GM13976 (cell line): ENCODE results near the gene C4orf50.

Experiments used
- DNase-seq: peaks from one replicate; pipeline ENCODE4 v3.0.0; 2012; ENCODE audit warnings: low spot score
- in situ Hi-C: fragments of 300-500 bp; cut with MboI; formaldehyde crosslinking; loops from one replicate; pipeline ENCODE4 v1.12.0; 2022; ENCODE audit warnings: low sequenced_read_pairs, mixed read lengths, inconsistent platforms; ENCODE audit not compliant: unreplicated experiment
- TF ChIP-seq, protein P1 (sequence below): IDR thresholded peaks from 2 replicates; pipeline ENCODE4 v1.5.1; 2012; ENCODE audit warnings: borderline replicate concordance, mild to moderate bottlenecking; ENCODE audit not compliant: insufficient read depth; ENCODE audit errors: extremely low read depth, missing control alignments, control extremely low read depth

Gene C4orf50

DNA sequence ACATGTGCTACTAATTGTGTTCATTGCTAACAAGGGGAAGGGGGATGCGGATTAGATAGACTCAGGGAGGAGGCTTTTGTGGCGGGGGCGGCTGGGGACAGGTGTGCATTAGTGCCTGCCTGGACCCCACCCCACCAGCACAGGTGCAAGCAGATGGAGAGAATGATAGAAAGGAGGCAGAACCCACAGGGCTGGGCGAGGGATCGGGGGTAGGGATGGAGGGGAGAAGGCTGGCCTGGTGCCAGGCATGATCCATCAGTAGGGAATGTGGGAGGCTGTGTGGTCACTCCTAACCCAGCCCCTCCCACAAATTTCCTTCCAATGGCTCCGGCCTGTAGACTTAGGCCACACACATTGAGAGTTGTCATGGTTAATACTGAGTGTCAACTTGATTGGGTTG is 94.9 kb downstream of the C4orf50 start:
- in situ Hi-C loops = no loop called here
- TF ChIP-seq, protein P1, sequence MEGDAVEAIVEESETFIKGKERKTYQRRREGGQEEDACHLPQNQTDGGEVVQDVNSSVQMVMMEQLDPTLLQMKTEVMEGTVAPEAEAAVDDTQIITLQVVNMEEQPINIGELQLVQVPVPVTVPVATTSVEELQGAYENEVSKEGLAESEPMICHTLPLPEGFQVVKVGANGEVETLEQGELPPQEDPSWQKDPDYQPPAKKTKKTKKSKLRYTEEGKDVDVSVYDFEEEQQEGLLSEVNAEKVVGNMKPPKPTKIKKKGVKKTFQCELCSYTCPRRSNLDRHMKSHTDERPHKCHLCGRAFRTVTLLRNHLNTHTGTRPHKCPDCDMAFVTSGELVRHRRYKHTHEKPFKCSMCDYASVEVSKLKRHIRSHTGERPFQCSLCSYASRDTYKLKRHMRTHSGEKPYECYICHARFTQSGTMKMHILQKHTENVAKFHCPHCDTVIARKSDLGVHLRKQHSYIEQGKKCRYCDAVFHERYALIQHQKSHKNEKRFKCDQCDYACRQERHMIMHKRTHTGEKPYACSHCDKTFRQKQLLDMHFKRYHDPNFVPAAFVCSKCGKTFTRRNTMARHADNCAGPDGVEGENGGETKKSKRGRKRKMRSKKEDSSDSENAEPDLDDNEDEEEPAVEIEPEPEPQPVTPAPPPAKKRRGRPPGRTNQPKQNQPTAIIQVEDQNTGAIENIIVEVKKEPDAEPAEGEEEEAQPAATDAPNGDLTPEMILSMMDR = no peak
- DNase-seq = no peak

DNA sequence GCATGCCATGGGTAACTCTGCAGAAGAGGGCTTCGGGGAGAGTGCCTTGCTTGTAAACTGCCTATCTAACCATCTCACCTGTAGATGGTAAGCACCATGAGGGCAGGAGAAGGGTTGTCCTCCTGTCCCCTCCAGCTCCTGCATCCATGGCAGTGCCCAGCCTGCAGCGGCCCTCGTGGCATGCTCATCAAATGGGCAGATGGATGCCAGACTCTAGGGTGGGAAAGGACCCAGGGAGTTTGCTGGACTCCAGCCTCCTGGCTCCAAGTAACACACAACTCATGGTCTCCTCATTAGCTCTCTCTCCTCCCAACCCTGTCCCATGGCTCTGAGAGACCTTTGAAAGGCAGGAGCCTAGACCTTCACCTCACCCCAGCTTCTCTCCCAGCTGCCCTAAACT is 95.7 kb downstream of the C4orf50 start:
- TF ChIP-seq, protein P1 = no peak
- DNase-seq = no peak
- in situ Hi-C loops = no loop called here

DNA sequence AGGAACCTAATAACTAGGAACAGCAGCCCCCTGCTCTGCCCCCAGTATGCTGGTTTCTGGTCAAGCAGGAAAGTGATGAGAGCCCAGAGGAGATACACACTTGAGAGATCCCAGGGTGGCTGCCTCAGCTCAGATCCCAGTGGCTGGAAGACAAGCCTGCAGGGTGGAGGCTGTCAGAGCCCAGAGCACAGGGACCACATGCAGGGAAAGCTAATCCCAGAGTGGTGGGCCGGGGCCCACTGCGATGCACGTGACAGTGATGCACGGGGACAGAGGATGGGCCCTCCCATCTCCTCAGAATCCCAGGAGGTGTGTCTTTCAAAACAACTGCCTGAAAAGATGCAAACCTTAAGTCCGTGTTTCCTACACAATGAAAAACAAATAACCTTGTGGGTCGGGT is 96.2 kb downstream of the C4orf50 start:
- no peak for DNase-seq
- TF ChIP-seq, protein P1 = no peak
- in situ Hi-C loops = no loop called here

DNA sequence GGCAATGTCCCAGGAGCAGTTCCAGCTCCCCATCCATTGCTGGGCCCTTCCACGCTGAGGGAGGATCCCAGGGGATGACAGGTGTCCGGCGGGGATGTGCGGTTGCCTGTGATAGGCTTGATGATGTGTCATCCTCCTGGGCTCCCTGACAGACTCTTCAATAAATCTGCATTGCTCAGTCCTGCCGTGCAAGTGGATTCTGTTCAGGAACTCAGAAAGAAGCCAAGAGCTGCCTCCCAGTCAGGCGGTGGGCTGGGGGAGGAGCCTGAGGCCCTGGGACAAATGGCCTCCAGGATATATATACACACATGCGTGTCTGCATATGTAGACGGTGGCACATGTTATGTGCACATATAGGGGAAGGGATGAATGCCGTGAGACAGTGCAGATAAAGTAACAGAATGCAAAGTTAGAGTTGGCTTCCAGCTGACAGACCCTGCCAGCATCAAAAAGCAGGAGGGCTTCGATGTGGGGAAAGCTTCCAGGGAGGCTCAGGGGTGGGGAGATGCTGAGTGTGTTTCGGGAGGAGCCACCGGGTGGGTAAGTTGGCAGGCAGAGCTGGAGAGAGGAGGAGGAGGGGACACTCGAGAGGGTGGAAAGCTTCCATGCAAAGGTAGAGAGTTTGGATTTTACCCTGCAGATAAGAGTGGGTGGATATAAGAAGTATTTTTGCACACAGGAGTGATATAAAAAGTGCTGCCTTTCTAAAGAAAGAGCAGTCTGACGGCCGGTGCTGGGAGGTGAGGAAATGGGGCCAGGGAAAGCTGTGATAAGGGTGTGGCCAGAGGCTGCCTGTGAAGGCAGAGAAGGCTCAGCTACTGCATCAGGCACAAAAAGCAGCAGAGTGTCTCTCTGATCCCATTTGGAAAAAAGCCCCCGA is 96.9 kb downstream of the C4orf50 start:
- no peak for DNase-seq
- in situ Hi-C loops = no loop called here
- TF ChIP-seq, protein P1 = no peak

DNA sequence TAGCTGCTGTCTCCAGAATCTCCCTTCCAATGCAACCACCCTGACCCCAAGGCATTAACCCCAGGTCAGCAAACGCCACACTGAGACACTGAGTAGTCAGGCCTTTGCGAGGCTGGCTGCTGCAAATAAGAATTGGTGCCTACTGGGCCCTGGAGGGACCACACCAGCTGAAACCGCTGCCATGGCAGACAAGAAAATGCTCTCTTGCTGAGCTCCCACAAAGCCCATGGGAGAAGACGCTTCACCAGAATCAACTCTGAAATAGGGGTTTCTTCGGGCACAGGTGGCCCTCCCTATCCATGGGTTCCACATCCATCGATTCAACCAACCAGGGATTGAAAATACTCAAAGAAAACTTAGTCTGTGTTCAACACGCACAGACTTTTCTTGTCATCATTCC is 98.7 kb downstream of the C4orf50 start:
- in situ Hi-C loops = no loop called here
- no peak for DNase-seq
- TF ChIP-seq, protein P1 = no peak

DNA sequence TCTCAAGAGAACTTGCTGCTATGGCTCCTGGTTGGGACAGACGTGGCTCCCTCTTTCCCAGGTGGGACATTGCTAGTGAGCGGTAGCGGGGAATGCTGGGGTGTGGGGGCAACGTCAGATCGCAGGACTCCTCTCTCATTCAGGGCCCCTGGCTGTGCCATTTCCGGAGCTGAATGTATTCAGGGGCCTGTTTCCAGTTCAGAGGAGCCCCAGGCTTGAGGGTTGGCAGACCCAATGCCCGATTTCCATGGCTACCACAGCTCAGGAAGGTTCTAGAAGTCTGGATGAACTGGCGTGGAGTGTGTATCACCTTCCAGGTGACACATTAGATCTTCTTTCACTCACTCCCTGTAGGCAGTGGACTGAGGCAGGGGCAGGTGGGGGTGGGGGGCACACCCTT is 99.2 kb downstream of the C4orf50 start:
- in situ Hi-C loops = no loop called here
- TF ChIP-seq, protein P1 = no peak
- DNase-seq = no peak
